GM12891 (cell line): Measurements from ENCODE around the gene SLC4A4.

ENCODE experiments used
- DNase-seq: peaks from one replicate; pipeline ENCODE4 v3.0.0; 2011; ENCODE audit warnings: low spot score; ENCODE audit not compliant: insufficient read length
- FAIRE-seq: peaks from 2 replicates; lab custom pipeline; 2011; peaks lifted over from hg19 to GRCh38; lab: Jason Lieb, UNC
- PAX5 ChIP-seq: IDR thresholded peaks from 2 replicates; pipeline ENCODE4 v1.6.1; 2011; ENCODE audit warnings: low read length, moderate library complexity, mild to moderate bottlenecking; ENCODE audit not compliant: insufficient read depth, severe bottlenecking
- POLR2A ChIP-seq: IDR thresholded peaks from 2 replicates; pipeline ENCODE4 v1.6.1; 2011; ENCODE audit warnings: low read depth, low read length, control low read depth
- POLR2AphosphoS5 ChIP-seq: IDR thresholded peaks from 2 replicates; pipeline ENCODE4 v1.6.1; 2011; ENCODE audit warnings: low read depth, low read length, control low read depth
- POU2F2 ChIP-seq: IDR thresholded peaks from 2 replicates; pipeline ENCODE4 v1.6.1; 2011; ENCODE audit warnings: low read depth, mild to moderate bottlenecking, control low read depth, low read length, moderate library complexity
- SPI1 ChIP-seq: IDR thresholded peaks from 2 replicates; pipeline ENCODE4 v1.6.1; 2011; ENCODE audit warnings: low read depth, low read length, control low read depth
- TAF1 ChIP-seq: IDR thresholded peaks from 2 replicates; pipeline ENCODE4 v1.6.1; 2011; ENCODE audit warnings: low read depth, low read length, control low read depth

Gene SLC4A4

DNA sequence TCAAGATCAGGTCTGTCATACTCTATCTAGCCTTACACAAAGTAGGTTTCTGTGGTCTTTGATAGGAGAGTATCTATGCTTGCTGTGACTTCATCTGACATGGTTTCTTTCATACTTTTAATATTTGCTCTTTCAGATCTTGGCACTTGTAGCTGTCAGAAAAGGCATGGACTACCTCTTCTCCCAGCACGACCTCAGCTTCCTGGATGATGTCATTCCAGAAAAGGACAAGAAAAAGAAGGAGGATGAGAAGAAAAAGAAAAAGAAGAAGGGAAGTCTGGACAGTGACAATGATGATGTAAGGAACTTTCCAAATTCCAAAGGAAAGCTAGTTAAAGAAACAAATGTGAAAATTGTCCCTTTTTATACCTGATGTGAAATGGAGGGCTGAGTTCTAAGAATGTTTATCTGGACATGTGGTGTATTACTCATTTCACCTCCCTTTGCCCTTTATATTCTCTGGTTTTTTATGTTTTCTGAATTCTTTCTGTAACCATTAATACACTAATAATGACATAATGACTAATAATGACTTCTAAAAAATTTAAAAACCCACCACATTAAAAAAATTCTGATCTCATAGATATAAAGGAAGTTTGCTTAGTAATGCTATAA lies 221.2 kb downstream of the SLC4A4 start:
- FAIRE-seq (no peak), DNase-seq (no peak)
- TF ChIP-seq POU2F2 = no peak
- TF ChIP-seq TAF1 = no peak

DNA sequence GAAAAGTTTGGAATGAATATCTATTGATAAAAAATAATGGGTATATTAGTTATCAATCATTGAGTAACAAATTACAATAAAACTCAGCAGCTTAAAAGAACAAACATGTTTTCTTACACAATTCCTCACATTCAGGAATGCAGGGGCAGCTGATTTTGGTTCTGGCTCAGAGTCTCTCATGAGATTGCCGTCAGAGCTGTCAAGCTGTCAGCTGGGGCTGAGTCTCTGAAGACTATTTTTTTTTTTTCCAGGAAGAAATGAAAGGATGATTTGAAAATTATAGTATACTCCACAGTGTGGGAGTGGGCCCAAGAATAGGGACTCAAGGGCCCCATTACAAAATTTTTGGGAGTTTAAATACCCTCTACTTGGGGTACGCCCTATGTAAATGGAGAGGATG lies 226.0 kb downstream of the SLC4A4 start:
- TF ChIP-seq SPI1 (no peak), POLR2AphosphoS5 (no peak), POU2F2 (no peak), PAX5 (no peak), POLR2A (no peak), TAF1 (no peak)
- FAIRE-seq = no peak
- no peak for DNase-seq

DNA sequence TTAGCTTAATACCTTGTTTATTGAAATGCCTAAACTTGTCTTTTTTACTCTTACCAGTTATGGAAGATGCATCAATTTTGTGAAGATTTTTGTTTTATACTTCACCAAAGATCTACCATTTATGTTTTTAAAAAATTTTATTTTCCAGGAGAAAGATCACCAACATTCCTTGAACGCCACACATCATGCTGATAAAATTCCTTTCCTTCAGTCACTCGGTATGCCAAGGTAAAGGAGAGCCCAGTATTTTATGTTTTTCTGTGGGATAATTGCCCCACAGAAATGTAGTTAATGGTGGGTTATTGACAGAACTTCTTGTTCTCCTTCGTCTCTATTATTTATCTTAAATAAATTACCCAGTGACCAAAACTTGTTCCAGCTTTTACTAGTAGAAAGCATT lies 228.0 kb downstream of the SLC4A4 start:
- TF ChIP-seq POLR2AphosphoS5 (no peak), SPI1 (no peak), PAX5 (no peak), TAF1 (no peak), POU2F2 (no peak), POLR2A (no peak)
- no peak for DNase-seq
- FAIRE-seq = no peak

DNA sequence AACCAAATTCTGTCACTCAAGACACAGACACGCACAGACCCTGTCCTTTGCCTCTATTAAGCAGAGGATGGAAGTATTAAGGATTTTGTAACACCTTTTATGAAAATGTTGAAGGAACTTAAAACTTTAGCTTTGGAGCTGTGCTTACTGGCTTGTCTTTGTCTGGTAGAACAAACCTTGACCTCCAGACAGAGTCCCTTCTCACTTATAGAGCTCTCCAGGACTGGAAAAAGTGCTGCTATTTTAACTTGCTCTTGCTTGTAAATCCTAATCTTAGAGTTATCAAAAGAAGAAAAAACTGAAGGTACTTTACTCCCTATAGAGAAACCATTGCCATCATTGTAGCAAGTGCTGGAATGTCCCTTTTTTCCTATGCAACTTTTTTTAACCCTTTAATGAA lies 229.3 kb downstream of the SLC4A4 start:
- no peak for FAIRE-seq

DNA sequence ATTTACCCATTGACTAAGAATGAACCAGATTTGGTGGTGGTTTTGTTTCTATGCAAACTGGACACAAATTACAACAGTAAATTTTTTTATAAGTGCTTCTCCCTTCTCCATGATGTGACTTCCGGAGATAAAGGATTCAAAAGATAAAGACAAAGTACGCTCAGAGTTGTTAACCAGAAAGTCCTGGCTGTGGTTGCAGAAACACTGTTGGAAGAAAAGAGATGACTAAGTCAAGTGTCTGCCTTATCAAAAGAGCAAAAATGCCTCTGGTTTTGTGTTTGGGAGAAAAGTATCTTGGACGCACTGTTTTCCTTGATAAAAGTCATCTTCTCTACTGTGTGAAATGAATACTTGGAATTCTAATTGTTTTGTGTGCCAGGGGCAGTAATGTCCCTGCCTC lies 231.7 kb downstream of the SLC4A4 start:
- DNase-seq = no peak
- TF ChIP-seq POLR2AphosphoS5 (no peak), SPI1 (no peak), POU2F2 (no peak), PAX5 (no peak), POLR2A (no peak), TAF1 (no peak)
- FAIRE-seq = no peak

More for the DNA sequence above, 229.3 kb downstream of the SLC4A4 start:
- no peak for TF ChIP-seq TAF1
- DNase-seq = no peak

DNA sequence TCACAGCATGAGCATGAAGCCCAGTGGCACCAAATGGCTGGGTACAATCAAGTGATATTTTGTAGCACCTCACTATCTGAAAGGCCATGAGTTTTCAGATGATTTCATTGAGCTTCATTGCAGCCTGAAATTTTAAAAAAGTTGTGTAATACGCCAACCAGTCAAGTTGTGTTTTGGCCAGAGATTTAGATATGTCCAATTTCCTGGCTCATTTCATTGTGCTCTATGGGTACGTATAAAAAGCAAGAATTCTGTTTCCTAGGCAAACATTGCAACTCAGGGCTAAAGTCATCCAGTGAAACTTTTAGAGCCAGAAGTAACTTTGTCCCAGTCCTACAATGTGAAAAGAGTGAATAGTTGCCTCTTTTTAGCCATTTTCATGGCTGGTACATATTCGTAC lies 232.5 kb downstream of the SLC4A4 start:
- DNase-seq (no peak), FAIRE-seq (no peak)
- TF ChIP-seq POU2F2 = no peak
- no peak for TF ChIP-seq TAF1
- TF ChIP-seq POLR2A = no peak
- TF ChIP-seq SPI1 = no peak
- TF ChIP-seq POLR2AphosphoS5 = no peak
- no peak for TF ChIP-seq PAX5

DNA sequence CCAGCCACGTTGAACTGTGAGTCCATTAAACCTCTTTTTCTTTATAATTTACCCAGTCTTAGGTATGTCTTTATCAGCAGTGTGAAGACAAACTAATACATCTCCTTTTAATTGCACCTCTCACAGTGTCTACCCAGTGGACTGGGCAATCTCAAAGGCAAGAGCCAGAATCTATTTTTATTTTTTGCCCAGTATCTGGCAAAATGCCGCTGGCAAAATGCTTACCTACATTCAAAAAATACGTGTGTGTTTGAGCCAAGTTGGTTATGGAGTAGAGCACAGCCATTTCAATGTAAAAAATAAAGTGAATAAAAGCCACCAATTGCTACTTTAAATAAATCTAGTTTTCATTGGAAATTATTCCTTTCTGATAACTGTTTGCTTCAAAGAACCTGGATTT lies 245.2 kb downstream of the SLC4A4 start:
- FAIRE-seq (no peak), DNase-seq (no peak)
- TF ChIP-seq POLR2AphosphoS5 = no peak
- no peak for TF ChIP-seq TAF1
- TF ChIP-seq SPI1 = no peak
- TF ChIP-seq POU2F2 = no peak
- no peak for TF ChIP-seq PAX5
- no peak for TF ChIP-seq POLR2A

DNA sequence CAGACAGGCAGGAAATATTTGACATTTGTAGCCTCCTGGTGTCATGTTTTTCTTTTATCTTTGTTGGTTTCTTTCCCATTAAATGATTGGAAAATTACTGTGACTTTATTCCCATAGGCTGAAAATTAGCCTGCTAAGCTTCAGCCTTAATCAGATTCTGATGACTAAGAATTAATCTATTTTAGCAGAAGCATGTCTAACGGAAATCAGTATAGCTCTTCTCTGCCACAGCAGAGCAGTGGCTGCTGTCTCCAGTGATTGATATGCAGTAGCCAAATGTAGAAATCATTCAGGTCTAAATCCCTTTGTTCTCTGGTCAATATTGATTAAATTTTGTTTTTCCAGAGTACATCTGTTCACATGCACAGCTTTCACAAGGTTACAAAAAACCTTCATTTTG lies 245.8 kb downstream of the SLC4A4 start:
- TF ChIP-seq POLR2A (no peak), POLR2AphosphoS5 (no peak), PAX5 (no peak), POU2F2 (no peak), SPI1 (no peak), TAF1 (no peak)
- FAIRE-seq (no peak), DNase-seq (no peak)

DNA sequence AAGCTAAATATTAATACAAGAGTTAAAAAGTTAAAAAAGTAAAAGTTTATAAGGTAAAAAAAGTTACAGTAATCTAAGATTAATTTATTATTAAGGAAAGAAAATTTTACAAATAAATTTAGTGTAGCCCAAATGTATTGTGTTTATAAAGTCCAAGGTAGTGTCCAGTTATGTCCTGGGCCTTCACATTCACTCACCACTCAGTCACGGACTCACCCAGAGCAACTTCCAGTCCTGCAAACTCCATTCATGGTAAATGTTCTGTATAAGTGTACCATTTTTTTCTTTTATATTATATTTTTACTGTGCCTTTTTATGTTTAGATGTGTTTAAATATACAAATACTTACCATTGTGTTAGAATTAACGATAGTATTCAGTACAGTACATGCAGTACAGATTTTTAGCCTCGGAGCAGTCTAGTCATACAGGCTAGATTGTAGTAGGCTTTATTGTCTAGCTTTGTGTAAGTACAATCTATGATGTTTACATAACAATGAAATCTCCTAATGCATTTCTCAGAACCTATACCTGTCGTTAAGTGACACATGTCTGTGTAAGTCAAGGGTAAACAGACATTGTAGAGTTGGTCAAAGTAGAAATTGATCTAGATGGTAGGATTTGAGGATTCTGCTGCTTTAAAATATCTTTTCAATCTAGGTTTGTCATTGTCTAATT lies 247.4 kb downstream of the SLC4A4 start:
- DNase-seq (no peak), FAIRE-seq (no peak)
- TF ChIP-seq TAF1 (no peak), POU2F2 (no peak), SPI1 (no peak), POLR2AphosphoS5 (no peak), POLR2A (no peak), PAX5 (no peak)

DNA sequence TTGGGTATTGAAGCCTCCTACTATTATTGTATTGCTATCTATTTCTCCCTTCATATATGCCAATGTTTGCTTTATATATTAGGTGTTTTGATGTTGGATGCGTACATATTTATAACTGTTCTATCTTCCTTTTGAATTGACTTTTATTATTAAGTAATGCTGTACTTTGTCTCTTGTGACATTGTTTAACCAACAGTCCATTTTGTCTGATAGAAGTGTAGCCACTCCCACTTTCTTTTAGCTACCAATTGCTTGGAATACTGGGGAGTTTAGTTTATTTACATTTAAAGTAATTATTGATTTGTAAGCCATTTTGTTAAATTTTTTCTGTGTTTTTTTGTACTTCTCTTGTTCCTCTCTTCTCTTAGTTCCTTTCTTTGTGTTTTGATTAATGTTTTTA lies 249.2 kb downstream of the SLC4A4 start:
- FAIRE-seq (no peak), DNase-seq (no peak)

More for the DNA sequence above, 249.2 kb downstream of the SLC4A4 start:
- TF ChIP-seq POU2F2 (no peak), POLR2AphosphoS5 (no peak), SPI1 (no peak), POLR2A (no peak), PAX5 (no peak), TAF1 (no peak)
